T-helper 1 cell treated with Interleukin-12 subunit alpha and Interleukin-12 subunit beta and Interleukin-4 antibody, amounts not matched to agents 30 μg/mL and 1 μg/mL, for 36 hours (primary cell): ENCODE data around the gene DPP7.

Experiments used
- H3K27ac Mint-ChIP-seq: one replicate; pipeline ENCODE4 v1.8.0; 2021; ENCODE audit warnings: mild to moderate bottlenecking, mixed read lengths
- H3K27me3 Mint-ChIP-seq: one replicate; pipeline ENCODE4 v1.8.0; 2021; ENCODE audit warnings: low read depth, mixed read lengths
- H3K36me3 Mint-ChIP-seq: one replicate; pipeline ENCODE4 v1.8.0; 2021; ENCODE audit warnings: low read depth, mixed read lengths
- H3K4me1 Mint-ChIP-seq: one replicate; pipeline ENCODE4 v1.8.0; 2021; ENCODE audit warnings: low read depth, mixed read lengths
- H3K4me3 Mint-ChIP-seq: one replicate; pipeline ENCODE4 v1.8.0; 2021; ENCODE audit warnings: mild to moderate bottlenecking, moderate library complexity, mixed read lengths
- H3K9me3 Mint-ChIP-seq: one replicate; pipeline ENCODE4 v1.8.0; 2021; ENCODE audit warnings: mixed read lengths

DPP7 gene

DNA sequence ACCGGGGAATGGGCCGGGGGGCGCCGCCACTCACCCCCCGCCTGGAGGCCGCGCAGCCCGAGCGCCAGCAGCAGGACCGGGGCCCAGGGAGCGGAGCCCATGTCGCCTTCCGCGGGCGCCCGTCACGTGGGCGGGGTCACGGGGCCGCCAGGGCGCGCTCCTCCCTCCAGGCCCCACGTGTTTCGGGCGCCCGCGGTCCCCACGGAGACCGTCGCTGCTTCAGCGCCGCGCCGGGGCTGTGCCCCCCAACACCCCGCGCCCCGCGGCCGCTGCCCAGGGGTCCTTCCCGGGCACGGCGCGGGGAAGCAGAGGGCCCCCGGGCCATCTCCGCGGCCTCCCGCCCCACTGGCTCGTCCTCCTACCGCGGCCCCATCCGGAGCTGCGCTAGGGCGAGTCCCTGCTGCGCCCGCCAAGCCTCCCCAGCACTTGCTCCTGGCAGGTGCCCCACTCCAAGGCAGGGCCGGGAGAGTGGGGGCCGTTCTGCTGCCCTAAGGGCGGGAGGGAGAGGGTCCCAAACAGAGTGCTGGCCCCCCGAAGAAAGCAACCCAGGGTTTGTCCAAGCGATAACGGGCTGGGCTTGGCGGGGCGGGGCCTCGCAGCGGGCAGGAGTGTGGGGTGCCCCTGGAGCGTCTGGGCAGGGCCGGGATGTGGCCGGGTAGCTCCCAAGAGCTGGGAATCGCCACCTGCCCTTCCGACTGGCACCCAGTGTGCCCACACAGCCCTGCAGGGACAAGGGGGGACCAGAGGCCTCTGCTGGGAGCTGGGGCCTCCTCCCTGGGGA, at the start of gene DPP7:
Gene DPP7 (minus strand): TSS at position 121 of the 781 bp plus-strand sequence. CDS start 20 bp downstream, at position 101.
- peak within 1 kb of the TSS; percentile 70 for H3K4me3 Mint-ChIP-seq
- peaks cover 8% of the 10 kb centered on the region for H3K4me1 Mint-ChIP-seq
- peaks cover 3% of the 10 kb centered on the region for H3K36me3 Mint-ChIP-seq
- H3K27me3 Mint-ChIP-seq: no peaks in the 10 kb centered on the region
- H3K27ac Mint-ChIP-seq: no peak within 1 kb of the TSS
- no peaks in the 10 kb centered on the region for H3K9me3 Mint-ChIP-seq

DNA sequence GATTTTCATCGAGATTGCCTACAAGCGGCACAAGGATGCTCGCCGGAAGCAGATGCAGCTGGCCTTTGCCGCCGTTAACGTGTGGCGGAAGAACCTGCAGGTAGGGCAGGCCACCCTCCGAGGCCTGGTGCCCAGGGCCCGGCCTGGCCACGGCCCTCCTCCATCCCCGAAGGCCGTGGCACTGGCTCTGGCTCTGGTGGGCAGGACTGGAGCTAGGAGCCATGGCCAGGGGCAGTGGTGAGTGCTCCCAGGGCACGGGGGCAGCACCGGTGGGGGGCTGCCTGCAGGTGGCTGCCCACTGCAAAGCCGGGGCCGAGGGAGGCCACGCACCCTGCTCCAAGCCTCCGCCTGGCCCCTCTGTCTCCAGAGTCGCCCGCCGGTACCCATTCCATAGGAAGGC, 49.3 kb upstream of the DPP7 start:
- H3K4me3 Mint-ChIP-seq: no peak overlapping the region
- no peaks in the 10 kb centered on the region for H3K9me3 Mint-ChIP-seq
- no peak overlapping the region for H3K27ac Mint-ChIP-seq
- H3K27me3 Mint-ChIP-seq: peaks cover 22% of the 10 kb centered on the region
- H3K4me1 Mint-ChIP-seq: peaks cover 4% of the 10 kb centered on the region
- H3K36me3 Mint-ChIP-seq: no peaks in the 10 kb centered on the region

DNA sequence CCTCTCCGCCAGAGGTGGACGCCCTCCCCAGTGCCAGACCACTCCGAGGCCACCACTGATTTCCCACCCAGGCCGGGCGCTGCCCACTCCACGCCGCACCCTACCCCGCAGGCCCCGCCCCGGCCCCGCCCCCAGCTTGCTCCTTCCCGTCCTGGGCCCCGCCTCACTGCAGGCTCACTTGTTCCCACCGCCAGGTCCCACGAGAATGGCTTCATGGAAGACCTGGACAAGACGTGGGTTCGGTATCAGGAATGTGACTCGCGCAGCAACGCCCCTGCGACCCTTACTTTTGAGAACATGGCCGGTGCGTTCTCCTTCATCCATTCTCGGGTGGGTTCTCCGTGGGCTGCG, 48.8 kb upstream of the DPP7 start:
- Mint-ChIP-seq H3K9me3 (no peaks in the 10 kb centered on the region), H3K4me1 (peaks cover 4% of the 10 kb centered on the region), H3K27me3 (peaks cover 23% of the 10 kb centered on the region), H3K36me3 (no peaks in the 10 kb centered on the region), H3K27ac (no peak overlapping the region), H3K4me3 (no peak overlapping the region)

DNA sequence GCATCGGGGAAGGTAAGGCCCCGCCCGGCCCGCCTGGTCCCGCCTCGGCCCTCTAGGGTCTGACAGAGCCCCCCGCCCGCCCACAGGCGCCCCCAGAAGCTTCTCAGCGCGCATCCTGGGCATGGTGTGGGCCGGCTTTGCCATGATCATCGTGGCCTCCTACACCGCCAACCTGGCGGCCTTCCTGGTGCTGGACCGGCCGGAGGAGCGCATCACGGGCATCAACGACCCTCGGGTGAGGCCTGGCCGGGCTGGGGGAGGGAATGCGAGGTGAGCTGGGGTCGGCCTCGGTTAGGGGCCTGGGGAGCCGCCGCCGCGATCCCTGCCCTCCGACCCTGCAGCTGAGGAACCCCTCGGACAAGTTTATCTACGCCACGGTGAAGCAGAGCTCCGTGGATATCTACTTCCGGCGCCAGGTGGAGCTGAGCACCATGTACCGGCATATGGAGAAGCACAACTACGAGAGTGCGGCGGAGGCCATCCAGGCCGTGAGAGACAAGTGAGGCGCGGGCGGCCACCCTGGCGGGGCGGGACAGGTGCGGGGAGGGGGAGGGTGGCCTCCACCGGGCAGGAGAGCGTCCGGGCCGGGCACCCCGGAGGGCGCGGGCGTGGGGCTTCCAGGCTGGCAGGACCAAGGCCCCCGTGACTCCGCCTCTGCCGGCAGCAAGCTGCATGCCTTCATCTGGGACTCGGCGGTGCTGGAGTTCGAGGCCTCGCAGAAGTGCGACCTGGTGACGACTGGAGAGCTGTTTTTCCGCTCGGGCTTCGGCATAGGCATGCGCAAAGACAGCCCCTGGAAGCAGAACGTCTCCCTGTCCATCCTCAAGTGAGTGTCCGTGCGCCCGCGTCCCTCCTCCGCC, 48.2 kb upstream of the DPP7 start:
- Mint-ChIP-seq H3K9me3 (no peaks in the 10 kb centered on the region), H3K27me3 (peaks cover 29% of the 10 kb centered on the region), H3K4me3 (no peak overlapping the region), H3K27ac (no peak overlapping the region), H3K36me3 (no peaks in the 10 kb centered on the region), H3K4me1 (peaks cover 6% of the 10 kb centered on the region)

DNA sequence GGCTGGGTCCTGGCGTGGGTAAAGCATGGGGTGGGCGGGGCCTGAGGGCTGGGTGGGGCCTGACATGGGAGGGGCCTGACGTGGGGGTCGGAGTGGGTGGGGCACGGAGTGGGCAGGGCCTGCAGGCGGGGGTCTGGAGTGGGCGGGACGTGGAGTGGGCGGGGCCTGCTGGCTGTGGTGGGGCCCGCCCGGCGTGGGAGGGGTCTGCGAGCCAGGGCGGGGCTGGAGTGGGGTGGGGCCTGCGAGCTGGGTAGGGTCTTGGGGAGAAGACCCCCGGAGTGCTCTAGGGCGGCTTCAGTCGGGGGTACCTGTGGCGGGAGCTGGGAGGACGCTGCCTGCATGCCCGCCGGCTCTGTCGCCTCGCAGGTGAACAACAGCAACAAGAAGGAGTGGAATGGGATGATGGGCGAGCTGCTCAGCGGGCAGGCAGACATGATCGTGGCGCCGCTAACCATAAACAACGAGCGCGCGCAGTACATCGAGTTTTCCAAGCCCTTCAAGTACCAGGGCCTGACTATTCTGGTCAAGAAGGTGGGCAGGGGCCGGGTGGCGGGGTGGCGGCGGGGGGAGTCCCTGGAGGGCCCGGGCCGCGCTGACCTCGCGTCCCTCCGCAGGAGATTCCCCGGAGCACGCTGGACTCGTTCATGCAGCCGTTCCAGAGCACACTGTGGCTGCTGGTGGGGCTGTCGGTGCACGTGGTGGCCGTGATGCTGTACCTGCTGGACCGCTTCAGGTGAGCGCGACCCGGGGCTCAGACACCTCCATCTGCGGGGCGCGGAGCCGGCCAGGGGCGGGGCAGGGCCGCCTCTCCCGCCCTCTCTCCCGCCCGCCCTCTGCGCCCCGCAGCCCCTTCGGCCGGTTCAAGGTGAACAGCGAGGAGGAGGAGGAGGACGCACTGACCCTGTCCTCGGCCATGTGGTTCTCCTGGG, 47.3 kb upstream of the DPP7 start:
- H3K27ac Mint-ChIP-seq: no peak overlapping the region
- H3K4me1 Mint-ChIP-seq: peaks cover 11% of the 10 kb centered on the region
- H3K9me3 Mint-ChIP-seq: no peaks in the 10 kb centered on the region
- no peak overlapping the region for H3K4me3 Mint-ChIP-seq
- peaks cover 29% of the 10 kb centered on the region for H3K27me3 Mint-ChIP-seq
- H3K36me3 Mint-ChIP-seq: no peaks in the 10 kb centered on the region

DNA sequence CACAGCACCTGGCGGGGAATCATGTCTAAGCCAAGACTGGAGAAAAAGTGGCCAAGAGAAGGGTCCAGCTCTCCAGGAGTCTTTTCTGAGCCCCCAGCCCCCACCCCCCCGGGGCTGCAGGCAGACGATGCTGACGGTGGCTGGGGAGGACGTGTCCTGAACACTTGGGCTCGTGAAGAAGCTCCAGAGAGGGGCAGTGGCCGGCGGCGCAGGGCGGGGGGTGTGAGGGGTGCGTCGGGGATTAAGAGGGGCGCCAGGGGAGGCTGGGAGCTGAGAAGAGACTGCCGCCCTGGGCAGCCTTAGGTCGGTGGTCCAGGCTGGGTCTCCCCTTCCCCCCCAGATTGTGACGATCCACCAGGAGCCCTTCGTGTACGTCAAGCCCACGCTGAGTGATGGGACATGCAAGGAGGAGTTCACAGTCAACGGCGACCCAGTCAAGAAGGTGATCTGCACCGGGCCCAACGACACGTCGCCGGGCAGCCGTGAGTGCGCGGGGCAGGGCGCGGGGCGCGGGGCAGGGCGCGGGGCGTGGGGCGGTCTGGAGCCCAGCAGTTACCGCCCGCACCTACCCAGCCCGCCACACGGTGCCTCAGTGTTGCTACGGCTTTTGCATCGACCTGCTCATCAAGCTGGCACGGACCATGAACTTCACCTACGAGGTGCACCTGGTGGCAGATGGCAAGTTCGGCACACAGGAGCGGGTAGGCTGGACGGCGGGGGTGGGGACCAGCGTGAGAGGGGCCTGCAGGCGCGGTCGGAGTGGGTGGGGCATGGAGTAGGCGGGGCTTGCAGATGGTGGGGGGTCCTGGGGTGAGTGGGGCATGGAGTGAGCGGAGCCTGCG, 46.4 kb upstream of the DPP7 start:
- Mint-ChIP-seq H3K27ac (no peak overlapping the region), H3K36me3 (no peaks in the 10 kb centered on the region), H3K4me3 (no peak overlapping the region), H3K4me1 (peaks cover 11% of the 10 kb centered on the region), H3K9me3 (no peaks in the 10 kb centered on the region), H3K27me3 (peaks cover 23% of the 10 kb centered on the region)

DNA sequence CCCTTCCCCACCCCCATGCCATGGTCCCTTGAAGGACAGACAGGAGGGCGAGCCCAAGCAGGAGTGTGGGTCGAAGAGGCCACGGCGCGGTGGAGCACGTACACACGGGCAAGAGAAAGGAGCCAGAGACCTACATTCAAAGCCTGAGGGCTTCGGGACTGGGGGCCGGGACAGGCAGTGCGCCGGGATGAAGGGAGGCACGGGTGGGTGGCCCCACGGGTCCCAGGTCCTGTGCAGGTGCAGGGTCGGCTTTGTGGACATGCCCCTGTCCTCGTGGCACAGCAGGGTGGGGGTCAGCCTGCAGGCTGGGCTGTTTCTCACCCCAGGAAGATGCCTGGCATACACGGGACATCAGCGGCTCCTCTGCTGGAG, 45.5 kb upstream of the DPP7 start:
- Mint-ChIP-seq H3K27ac (peak overlapping the region; percentile 36), H3K9me3 (no peaks in the 10 kb centered on the region), H3K4me1 (peaks cover 11% of the 10 kb centered on the region), H3K4me3 (no peak overlapping the region), H3K36me3 (no peaks in the 10 kb centered on the region), H3K27me3 (peaks cover 26% of the 10 kb centered on the region)

DNA sequence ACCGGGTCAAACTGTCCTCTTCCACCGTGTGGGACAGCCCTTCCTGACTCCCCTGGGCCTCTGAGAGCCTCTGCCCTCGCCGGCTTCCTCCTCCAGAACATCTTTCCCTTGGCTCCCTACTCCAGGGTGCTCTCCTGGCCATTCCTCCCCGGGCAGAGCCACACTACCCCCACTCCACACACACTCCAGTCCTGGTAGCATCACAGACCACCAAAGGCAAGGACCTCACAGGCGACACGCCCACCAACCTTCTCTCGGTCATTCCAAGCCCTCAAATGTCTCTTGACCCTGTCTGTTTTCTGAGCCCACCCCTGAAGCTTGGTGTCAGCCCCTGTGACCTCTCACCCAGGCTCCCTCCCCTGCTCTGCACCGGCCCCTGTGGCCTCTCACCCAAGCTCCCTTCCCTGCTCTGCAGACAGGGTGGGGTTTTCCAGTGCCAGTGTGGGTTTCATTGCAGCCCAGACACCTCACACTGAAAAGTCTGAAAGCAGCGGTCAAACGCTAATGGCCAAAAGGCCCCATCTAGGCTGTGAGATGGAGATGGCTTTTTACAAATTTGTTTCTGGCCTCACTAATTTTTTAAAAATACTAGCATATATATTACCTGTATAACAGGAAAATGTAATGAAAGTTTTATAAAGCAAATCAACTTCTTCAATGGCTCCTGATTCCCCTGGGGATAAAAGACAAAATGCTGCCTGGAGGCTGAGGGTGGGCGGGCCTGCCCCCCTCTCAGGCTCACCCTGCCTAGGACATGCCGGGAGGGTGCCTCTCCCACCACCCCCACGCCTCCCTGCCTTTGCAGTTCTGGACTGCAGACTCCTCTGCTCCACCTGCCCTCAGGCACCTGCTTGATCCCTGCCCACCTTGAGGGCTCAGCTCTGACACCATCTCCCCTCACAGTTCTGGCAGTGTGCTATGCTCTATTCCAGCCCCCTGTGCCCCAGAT, 44.8 kb upstream of the DPP7 start:
- peaks cover 11% of the 10 kb centered on the region for H3K4me1 Mint-ChIP-seq
- no peaks in the 10 kb centered on the region for H3K9me3 Mint-ChIP-seq
- peaks cover 31% of the 10 kb centered on the region for H3K27me3 Mint-ChIP-seq
- no peak overlapping the region for H3K4me3 Mint-ChIP-seq
- peak overlapping the region; percentile 36 for H3K27ac Mint-ChIP-seq
- H3K36me3 Mint-ChIP-seq: no peaks in the 10 kb centered on the region

DNA sequence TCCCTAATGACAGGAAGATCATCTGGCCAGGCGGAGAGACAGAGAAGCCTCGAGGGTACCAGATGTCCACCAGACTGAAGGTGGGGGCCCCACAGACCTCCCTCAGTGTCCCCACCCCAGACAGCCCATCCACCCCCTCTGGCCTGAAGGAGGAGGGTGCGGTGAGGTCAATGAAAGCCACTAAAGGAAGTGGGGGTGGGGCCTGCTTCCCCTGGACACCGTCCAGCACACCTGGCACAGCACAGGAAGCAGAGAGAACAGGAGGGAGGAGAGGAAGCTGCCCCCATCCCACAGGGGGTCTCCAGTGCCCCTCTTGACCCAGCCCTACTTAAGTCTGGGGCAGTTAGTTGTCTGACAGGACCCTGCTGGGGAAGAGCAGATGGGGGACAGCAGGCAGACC, 44.1 kb upstream of the DPP7 start:
- Mint-ChIP-seq H3K27ac (no peak overlapping the region), H3K4me3 (no peak overlapping the region), H3K9me3 (no peaks in the 10 kb centered on the region), H3K4me1 (peaks cover 11% of the 10 kb centered on the region), H3K27me3 (peaks cover 31% of the 10 kb centered on the region), H3K36me3 (no peaks in the 10 kb centered on the region)

DNA sequence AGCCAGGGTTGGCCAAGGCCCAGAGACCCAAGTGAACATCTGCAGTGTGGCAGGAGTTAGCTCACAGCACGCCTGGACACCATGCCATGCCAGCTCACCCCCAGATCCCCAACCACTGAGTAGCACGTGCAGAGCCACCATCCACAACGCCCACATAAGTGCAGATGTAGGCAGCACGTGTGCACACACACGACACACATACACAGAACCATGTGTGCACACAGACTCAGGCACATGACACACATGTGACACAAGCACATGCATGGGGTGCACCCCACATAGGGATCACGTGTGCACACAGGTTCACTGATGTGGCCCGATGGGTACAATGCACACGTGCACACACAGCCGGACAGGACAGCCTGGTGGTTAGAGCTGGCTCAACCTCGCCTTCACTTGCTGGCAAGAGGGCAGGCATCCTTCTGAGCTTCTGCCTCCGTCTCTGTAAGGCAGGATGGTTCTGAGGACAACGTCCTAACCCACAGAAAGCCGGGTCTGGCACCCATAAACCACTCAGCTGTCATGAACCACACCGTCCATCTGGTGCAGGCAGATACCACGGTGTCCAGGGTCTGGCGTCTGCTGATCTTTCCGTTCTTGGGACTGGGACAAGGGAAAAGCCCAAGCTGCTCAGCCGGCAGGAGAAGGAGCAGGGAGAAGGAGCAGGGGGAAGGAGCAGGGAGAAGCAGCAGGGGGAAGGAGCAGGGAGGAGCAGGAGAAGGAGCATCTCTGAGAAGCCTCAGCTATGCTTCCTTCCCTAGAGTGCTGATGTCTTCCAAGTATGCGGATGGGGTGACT, 43.3 kb upstream of the DPP7 start:
- peaks cover 31% of the 10 kb centered on the region for H3K27me3 Mint-ChIP-seq
- H3K4me1 Mint-ChIP-seq: peaks cover 11% of the 10 kb centered on the region
- H3K9me3 Mint-ChIP-seq: no peaks in the 10 kb centered on the region
- H3K36me3 Mint-ChIP-seq: no peaks in the 10 kb centered on the region
- peak overlapping the region; percentile 5 for H3K27ac Mint-ChIP-seq
- no peak overlapping the region for H3K4me3 Mint-ChIP-seq

DNA sequence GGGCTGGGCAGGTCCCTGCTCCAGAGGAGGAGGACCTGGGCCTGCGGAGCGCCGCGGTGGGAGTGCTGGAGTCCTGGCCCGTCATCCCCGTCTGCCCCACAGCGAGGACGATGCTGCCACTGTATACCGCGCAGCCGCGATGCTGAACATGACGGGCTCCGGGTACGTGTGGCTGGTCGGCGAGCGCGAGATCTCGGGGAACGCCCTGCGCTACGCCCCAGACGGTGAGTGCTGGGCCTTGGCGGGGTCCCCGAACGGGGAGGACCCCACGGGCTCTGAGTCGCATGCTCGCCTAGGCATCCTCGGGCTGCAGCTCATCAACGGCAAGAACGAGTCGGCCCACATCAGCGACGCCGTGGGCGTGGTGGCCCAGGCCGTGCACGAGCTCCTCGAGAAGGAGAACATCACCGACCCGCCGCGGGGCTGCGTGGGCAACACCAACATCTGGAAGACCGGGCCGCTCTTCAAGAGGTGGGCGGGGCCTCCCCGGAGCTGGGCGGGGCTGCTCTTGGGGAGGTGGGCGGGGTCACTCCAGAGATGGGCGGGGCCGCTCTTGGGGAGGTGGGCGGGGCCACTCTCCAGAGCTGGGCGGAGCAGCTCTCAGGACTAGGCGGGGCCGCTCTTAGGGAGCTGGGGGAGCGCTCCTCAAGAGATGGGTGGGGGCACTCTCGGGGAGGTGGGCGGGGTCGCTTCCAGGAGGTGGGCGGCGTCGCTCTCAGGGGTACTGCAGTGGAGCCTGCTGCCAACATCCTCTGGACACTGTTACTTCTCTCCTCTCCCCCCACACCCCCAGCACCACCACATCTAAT, 42.2 kb upstream of the DPP7 start:
- H3K27me3 Mint-ChIP-seq: peaks cover 31% of the 10 kb centered on the region
- H3K27ac Mint-ChIP-seq: no peak overlapping the region
- no peaks in the 10 kb centered on the region for H3K9me3 Mint-ChIP-seq
- H3K4me3 Mint-ChIP-seq: peak overlapping the region; percentile 63
- H3K4me1 Mint-ChIP-seq: peaks cover 11% of the 10 kb centered on the region
- H3K36me3 Mint-ChIP-seq: no peaks in the 10 kb centered on the region
